SK-N-SH (cell line): ENCODE data around the gene SUCLG2. TPM values are rescaled to one million over a fixed set of nuclear protein-coding genes. Genes with fewer than 3 reads are reported as not detected.
A peak's percentile ranks its signal among the peaks of the same experiment; 100 is the strongest.

Experiments used
- CTCF ChIA-PET: fragments of 300-600, 350-600 bp; formaldehyde crosslinking; extraction: SDS; loops from one replicate; lab custom pipeline; 2021; lab: Yijun Ruan, JAX
- POLR2A ChIA-PET: fragments of 350-600 bp; sonication (Branson Sonifier 250); formaldehyde crosslinking; extraction: SDS; loops from one replicate; lab custom pipeline; 2020; ENCODE audit warnings: antibody characterized with exemption, inconsistent platforms; lab: Yijun Ruan, JAX
- DNase-seq: peaks from one replicate; pipeline ENCODE4 v3.0.0; 2012
- H2AFZ ChIP-seq: fragments of 200-600 bp; sonication (generic); 2 replicates; pipeline ENCODE4 v1.8.1; 2016; ENCODE audit warnings: antibody characterized with exemption, mild to moderate bottlenecking, low read depth
- H3F3A ChIP-seq: fragments of 200-600 bp; sonication (generic); replicated peaks from 2 replicates; pipeline ENCODE3; 2016; ENCODE audit warnings: antibody characterized with exemption, mild to moderate bottlenecking; ENCODE audit not compliant: insufficient read depth
- H3K27ac ChIP-seq, 2 experiments: fragments of 200-500 bp in 1 of 2; fragments of 200-600 bp in 1 of 2; sonication (Bioruptor generic) in 1 of 2; sonication (generic), shearing (Covaris generic) in 1 of 2; 2 replicates each; pipeline versions ENCODE4 v1.5.1 to v1.6.1; 2014 to 2016; ENCODE audit warnings: low read depth in 2 of 2, inconsistent platforms in 1 of 2, low read length in 1 of 2, mild to moderate bottlenecking in 1 of 2, mixed read lengths in 1 of 2
- H3K27me3 ChIP-seq: fragments of 200-600 bp; sonication (generic), shearing (Covaris generic); 2 replicates; pipeline ENCODE4 v1.6.1; 2016; ENCODE audit warnings: mixed run types; ENCODE audit not compliant: insufficient read depth
- H3K36me3 ChIP-seq, 2 experiments: fragments of 200-500 bp in 1 of 2; fragments of 200-600 bp in 1 of 2; sonication (Bioruptor generic) in 1 of 2; sonication (generic) in 1 of 2; replicated peaks in 1 of 2; 2 replicates each; pipeline versions ENCODE3 to v1.5.1; 2014 to 2016; ENCODE audit warnings: low read length in 1 of 2, mild to moderate bottlenecking in 1 of 2; ENCODE audit not compliant: insufficient read depth in 2 of 2, control insufficient read depth in 1 of 2
- H3K4me1 ChIP-seq, 2 experiments: fragments of 200-500 bp in 1 of 2; fragments of 200-600 bp in 1 of 2; sonication (Bioruptor generic) in 1 of 2; sonication (generic), shearing (Covaris generic) in 1 of 2; 2 replicates each; pipeline versions ENCODE4 v1.5.1 to v1.6.1; 2014 to 2016; ENCODE audit warnings: low read depth in 1 of 2, low read length in 1 of 2, mixed run types in 1 of 2; ENCODE audit not compliant: insufficient read depth in 2 of 2, control insufficient read depth in 1 of 2
- H3K4me2 ChIP-seq: fragments of 200-600 bp; sonication (generic), shearing (Covaris generic); 2 replicates; pipeline ENCODE4 v1.6.1; 2017; ENCODE audit warnings: mixed run types
- H3K4me3 ChIP-seq, 2 experiments: fragments of 200-500 bp in 1 of 2; fragments of 200-600 bp in 1 of 2; sonication (Bioruptor generic) in 1 of 2; sonication (generic), shearing (Covaris generic) in 1 of 2; 2 replicates each; pipeline versions ENCODE4 v1.5.1 to v1.8.1; 2014 to 2016; ENCODE audit warnings: low read depth in 2 of 2, inconsistent platforms in 1 of 2, low read length in 1 of 2, mild to moderate bottlenecking in 1 of 2, mixed read lengths in 1 of 2, moderate library complexity in 1 of 2
- H3K79me2 ChIP-seq: fragments of 200-600 bp; sonication (generic); 2 replicates; pipeline ENCODE4 v1.8.1; 2017; ENCODE audit warnings: mild to moderate bottlenecking; ENCODE audit not compliant: insufficient read depth
- H3K9ac ChIP-seq: fragments of 200-600 bp; sonication (generic); 2 replicates; pipeline ENCODE4 v1.6.1; 2017; ENCODE audit warnings: mixed run types
- H3K9me2 ChIP-seq: fragments of 200-600 bp; sonication (generic); 2 replicates; pipeline ENCODE4 v1.6.1; 2017; ENCODE audit warnings: mixed run types
- H3K9me3 ChIP-seq: fragments of 200-600 bp; sonication (generic); 2 replicates; pipeline ENCODE4 v1.6.1; 2017; ENCODE audit warnings: mixed run types, mild to moderate bottlenecking, moderate library complexity
- H4K20me1 ChIP-seq: fragments of 200-600 bp; sonication (generic); 2 replicates; pipeline ENCODE4 v1.6.1; 2017; ENCODE audit warnings: mild to moderate bottlenecking, mixed run types; ENCODE audit not compliant: insufficient read depth
- CTCF ChIP-seq: fragments of 200-600 bp; sonication (generic); IDR thresholded peaks from 2 replicates; pipeline ENCODE4 v1.6.1; 2017; ENCODE audit warnings: antibody characterized with exemption, mild to moderate bottlenecking, moderate library complexity
- ELF1 ChIP-seq: IDR thresholded peaks from 2 replicates; pipeline ENCODE4 v1.4.0; 2012
- EZH2phosphoT487 ChIP-seq: fragments of 200-600 bp; sonication (generic); IDR thresholded peaks from 2 replicates; pipeline ENCODE4 v1.6.1; 2017; ENCODE audit warnings: low read depth, mixed run types, mild to moderate bottlenecking, antibody characterized with exemption, moderate library complexity, borderline replicate concordance
- FOXJ3 ChIP-seq: sonication (generic); formaldehyde crosslinking; IDR thresholded peaks from 2 replicates; pipeline ENCODE4 v1.5.1; 2020; ENCODE audit warnings: mild to moderate bottlenecking, missing genetic modification reagents
- FOXM1 ChIP-seq: IDR thresholded peaks from 2 replicates; pipeline ENCODE4 v1.4.0; 2012; ENCODE audit warnings: low read depth, mild to moderate bottlenecking
- GABPA ChIP-seq: IDR thresholded peaks from 2 replicates; pipeline ENCODE4 v1.4.0; 2012; ENCODE audit warnings: low read depth, mild to moderate bottlenecking
- IRF3 ChIP-seq: fragments of 150-350 bp; IDR thresholded peaks from 2 replicates; pipeline ENCODE4 v1.6.1; 2016; ENCODE audit warnings: mild to moderate bottlenecking, low read depth, low read length
- JUND ChIP-seq: IDR thresholded peaks from 2 replicates; pipeline ENCODE4 v1.4.0; 2012
- MEF2A ChIP-seq: IDR thresholded peaks from 2 replicates; pipeline ENCODE4 v1.4.0; 2012; ENCODE audit warnings: low read depth, borderline replicate concordance
- NFIC ChIP-seq: IDR thresholded peaks from 2 replicates; pipeline ENCODE4 v1.4.0; 2012; ENCODE audit warnings: borderline replicate concordance
- NRF1 ChIP-seq: IDR thresholded peaks from 2 replicates; pipeline ENCODE4 v1.6.1; 2012; ENCODE audit warnings: low read depth, mild to moderate bottlenecking, low read length
- POLR2AphosphoS5 ChIP-seq: IDR thresholded peaks from 2 replicates; pipeline ENCODE4 v1.6.1; 2012; ENCODE audit warnings: low read depth, low read length
- RAD21 ChIP-seq: IDR thresholded peaks from 2 replicates; pipeline ENCODE4 v1.6.1; 2012; ENCODE audit warnings: mild to moderate bottlenecking, low read length
- RCOR1 ChIP-seq: fragments of 150-350 bp; IDR thresholded peaks from 2 replicates; pipeline ENCODE4 v1.6.1; 2017; ENCODE audit warnings: antibody characterized with exemption, low read length
- RFX5 ChIP-seq: IDR thresholded peaks from 2 replicates; pipeline ENCODE4 v1.6.1; 2012; ENCODE audit warnings: mild to moderate bottlenecking, improper control_type of control experiment, low read length
- RXRA ChIP-seq: IDR thresholded peaks from 2 replicates; pipeline ENCODE4 v1.4.0; 2012; ENCODE audit warnings: low read depth, mild to moderate bottlenecking, borderline replicate concordance
- SIN3A ChIP-seq: IDR thresholded peaks from 2 replicates; pipeline ENCODE4 v1.6.1; 2012; ENCODE audit warnings: low read depth, mild to moderate bottlenecking, low read length, moderate library complexity, borderline replicate concordance
- TCF12 ChIP-seq: IDR thresholded peaks from 2 replicates; pipeline ENCODE4 v1.4.0; 2012
- USF1 ChIP-seq: IDR thresholded peaks from 2 replicates; pipeline ENCODE4 v1.4.0; 2012; ENCODE audit warnings: low read depth, borderline replicate concordance
- YY1 ChIP-seq: IDR thresholded peaks from 2 replicates; pipeline ENCODE4 v1.4.0; 2012; ENCODE audit warnings: low read depth, mild to moderate bottlenecking
- WGBS: methylation state at CpG from one replicate; pipeline ENCODE4 v1.1.6; 2017; ENCODE audit warnings: low lambda C conversion rate; 5-methylcytosine and 5-hydroxymethylcytosine counted together
- polyA plus RNA-seq, 3 experiments: library from polyadenylated mRNA; depleted of rRNA; stranded (reverse); fragments of >200 nt; gene quantifications; 2 replicates each; pipeline ENCODE4 v1.2.3, GENCODE V29; 2012
- TF ChIP-seq, protein P1 (sequence below): IDR thresholded peaks from 2 replicates; pipeline ENCODE4 v1.4.0; 2012; ENCODE audit warnings: low read depth, borderline replicate concordance
- TF ChIP-seq, protein P2 (sequence below): IDR thresholded peaks from 2 replicates; pipeline ENCODE4; 2012

SUCLG2 gene
- polyA plus RNA-seq, 1 of the 3 experiments (the other 2 are of a cell fraction) = 20.2 TPM

GRCh38 chr3:67415511-67415910 is 238.9 kb downstream of the SUCLG2 start:
- no peaks in the 10 kb centered on the region for H3K9me2 ChIP-seq
- H2AFZ ChIP-seq = no peak overlapping the region
- peaks cover 0 to 7% of the 10 kb centered on the region in 2 experiments for H3K36me3 ChIP-seq
- no peaks in the 10 kb centered on the region for H3K79me2 ChIP-seq
- peaks cover 0 to 2% of the 10 kb centered on the region in 2 experiments; a peak in 1 of 4 replicates for H3K4me1 ChIP-seq
- H3K9ac ChIP-seq = no peak overlapping the region
- DNase-seq = no peak
- ChIA-PET CTCF (interaction anchor here (1.0 kb wide), 1 partner anchor 9 kb away, joined by 3 read pairs; no protein-coding TSS in a partner anchor), POLR2A (no interaction called here)
- H3K9me3 ChIP-seq = 0 out of 2 replicates have a peak, but pooled peaks cover 12% of the 10 kb centered on the region
- WGBS = 36% methylated on average over 1 of the region's 1 CpG
- TF ChIP-seq, protein P1, sequence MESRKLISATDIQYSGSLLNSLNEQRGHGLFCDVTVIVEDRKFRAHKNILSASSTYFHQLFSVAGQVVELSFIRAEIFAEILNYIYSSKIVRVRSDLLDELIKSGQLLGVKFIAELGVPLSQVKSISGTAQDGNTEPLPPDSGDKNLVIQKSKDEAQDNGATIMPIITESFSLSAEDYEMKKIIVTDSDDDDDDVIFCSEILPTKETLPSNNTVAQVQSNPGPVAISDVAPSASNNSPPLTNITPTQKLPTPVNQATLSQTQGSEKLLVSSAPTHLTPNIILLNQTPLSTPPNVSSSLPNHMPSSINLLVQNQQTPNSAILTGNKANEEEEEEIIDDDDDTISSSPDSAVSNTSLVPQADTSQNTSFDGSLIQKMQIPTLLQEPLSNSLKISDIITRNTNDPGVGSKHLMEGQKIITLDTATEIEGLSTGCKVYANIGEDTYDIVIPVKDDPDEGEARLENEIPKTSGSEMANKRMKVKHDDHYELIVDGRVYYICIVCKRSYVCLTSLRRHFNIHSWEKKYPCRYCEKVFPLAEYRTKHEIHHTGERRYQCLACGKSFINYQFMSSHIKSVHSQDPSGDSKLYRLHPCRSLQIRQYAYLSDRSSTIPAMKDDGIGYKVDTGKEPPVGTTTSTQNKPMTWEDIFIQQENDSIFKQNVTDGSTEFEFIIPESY = no peak
- TF ChIP-seq JUND = peak; percentile 10; the same call in 1 of the 2 replicates
- TF ChIP-seq FOXM1 = no peak
- TF ChIP-seq NFIC = peak; percentile 55; the same call in 1 of the 2 replicates
- no peak for TF ChIP-seq GABPA
- TF ChIP-seq RFX5 = no peak
- no peak for TF ChIP-seq FOXJ3 (CRISPR knock-in tag)
- TF ChIP-seq, protein P2, sequence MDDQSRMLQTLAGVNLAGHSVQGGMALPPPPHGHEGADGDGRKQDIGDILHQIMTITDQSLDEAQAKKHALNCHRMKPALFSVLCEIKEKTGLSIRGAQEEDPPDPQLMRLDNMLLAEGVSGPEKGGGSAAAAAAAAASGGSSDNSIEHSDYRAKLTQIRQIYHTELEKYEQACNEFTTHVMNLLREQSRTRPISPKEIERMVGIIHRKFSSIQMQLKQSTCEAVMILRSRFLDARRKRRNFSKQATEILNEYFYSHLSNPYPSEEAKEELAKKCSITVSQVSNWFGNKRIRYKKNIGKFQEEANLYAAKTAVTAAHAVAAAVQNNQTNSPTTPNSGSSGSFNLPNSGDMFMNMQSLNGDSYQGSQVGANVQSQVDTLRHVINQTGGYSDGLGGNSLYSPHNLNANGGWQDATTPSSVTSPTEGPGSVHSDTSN = peak; percentile 17; the same call in 1 of the 2 replicates
- no peak for TF ChIP-seq RXRA
- no peak for TF ChIP-seq POLR2AphosphoS5
- TF ChIP-seq TCF12 = peak; percentile 72
- no peak for TF ChIP-seq IRF3
- no peak overlapping the region for H3K4me3 ChIP-seq
- no peaks in the 10 kb centered on the region for H3K27me3 ChIP-seq
- H3F3A ChIP-seq = peaks cover 16% of the 10 kb centered on the region
- no peaks in the 10 kb centered on the region for H4K20me1 ChIP-seq
- H3K27ac ChIP-seq = peak overlapping the region in 1 of 2 experiments; percentile 14; a peak in 1 of 4 replicates
- H3K4me2 ChIP-seq = no peak overlapping the region

DNA sequence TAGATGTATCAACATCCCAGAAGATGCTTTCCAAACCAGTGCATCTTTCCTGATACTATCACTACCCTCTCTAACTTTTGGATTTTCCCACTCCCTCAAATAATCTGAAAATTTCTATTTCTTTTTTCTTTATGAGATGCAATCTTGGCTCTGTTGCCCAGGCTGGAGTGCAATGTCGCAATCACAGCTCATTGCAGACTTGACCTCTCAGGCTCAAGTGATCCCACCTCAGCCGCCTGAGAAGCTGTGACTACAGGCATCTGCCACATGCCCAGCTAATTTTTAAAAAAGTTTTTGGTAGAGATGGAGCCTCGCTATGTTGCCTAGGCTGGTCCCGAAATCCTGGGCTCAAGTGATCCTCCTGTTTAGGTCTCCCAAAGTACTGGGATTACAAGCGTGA is 239.7 kb downstream of the SUCLG2 start:
- Histone ChIP-seq H3K4me2 (no peak overlapping the region), H3K4me3 (no peak overlapping the region), H3K36me3 (no peaks in the 10 kb centered on the region), H3K79me2 (no peaks in the 10 kb centered on the region), H4K20me1 (no peaks in the 10 kb centered on the region), H3K9me3 (0 out of 2 replicates have a peak, but pooled peaks cover 5% of the 10 kb centered on the region), H3K9me2 (no peaks in the 10 kb centered on the region), H3K4me1 (peaks cover 0 to 2% of the 10 kb centered on the region in 2 experiments; a peak in 1 of 4 replicates), H3K9ac (no peak overlapping the region), H2AFZ (no peak overlapping the region), H3F3A (peaks cover 13% of the 10 kb centered on the region), H3K27me3 (no peaks in the 10 kb centered on the region), H3K27ac (no peak overlapping the region)
- ChIA-PET CTCF (interaction anchor here (1.0 kb wide), 1 partner anchor 9 kb away, joined by 3 read pairs; no protein-coding TSS in a partner anchor), POLR2A (no interaction called here)
- no peak for DNase-seq
- 96% methylated on average over 5 of the region's 5 CpGs for WGBS
- TF ChIP-seq RAD21 = no peak
- no peak for TF ChIP-seq MEF2A
- no peak for TF ChIP-seq ELF1
- TF ChIP-seq NRF1 = no peak
- no peak for TF ChIP-seq CTCF
- no peak for TF ChIP-seq YY1
- TF ChIP-seq EZH2phosphoT487 = no peak
- no peak for TF ChIP-seq RCOR1
- no peak for TF ChIP-seq USF1
- TF ChIP-seq SIN3A = no peak
- no peak for TF ChIP-seq FOXJ3 (CRISPR knock-in tag)
